ENCODE data around the gene GXYLT2. TPM values are rescaled to one million over a fixed set of nuclear protein-coding genes. Genes with fewer than 3 reads are reported as not detected.

Gene GXYLT2
- total RNA-seq (2022) (3.4 and 4.8 TPM in 2 replicates), Bru-seq, nascent RNA (percentile 39 among the genes with signal in this experiment), BruChase-seq, experiment 1, labeled RNA remaining after a 2-hour chase (percentile 42 among the genes with signal in this experiment), BruChase-seq, experiment 2, labeled RNA remaining after a 6-hour chase (percentile 46 among the genes with signal in this experiment)
- long read RNA-seq, partial matches to known transcripts, result 0 of 1 reads
- long read RNA-seq, other reads (novel, unspliced or antisense), result 0 of 1 reads

GRCh38 chr3:72887705-72888545 lies at the start of gene GXYLT2:
Gene GXYLT2, plus strand, starts transcription at chr3:72888046. Its CDS starts 188 bp downstream, at chr3:72888234.
- ChIA-PET CTCF (interaction anchor here (0.7 to 2.7 kb wide), 3 partner anchors 37 to 295 kb away, joined by 4 to 9 read pairs (median 4); no protein-coding TSS in a partner anchor), POLR2A (no interaction called here)

GRCh38 chr3:72839057-72839456 lies 48.8 kb upstream of the GXYLT2 start:
- no peaks in the 10 kb centered on the region for H3K27me3 ChIP-seq (replicated peaks; ENCODE audit: control insufficient read depth, insufficient read depth, low read length)
- POLR2A ChIA-PET, result no interaction called here
- Mint-ChIP-seq H3K27ac (ENCODE audit: unreplicated experiment) (no peak overlapping the region), H3K36me3 (ENCODE audit: insufficient read depth, unreplicated experiment) (peaks cover 18% of the 10 kb centered on the region), H3K27me3 (ENCODE audit: insufficient read depth, unreplicated experiment) (no peaks in the 10 kb centered on the region), H3K4me3 (ENCODE audit: unreplicated experiment) (no peak overlapping the region), H3K9me3 (ENCODE audit: unreplicated experiment) (no peaks in the 10 kb centered on the region), H3K4me1 (ENCODE audit: low read depth, unreplicated experiment) (no peaks in the 10 kb centered on the region)
- CTCF ChIA-PET, result no interaction called here
- intact Hi-C loops (cut with micrococcal nuclease; ENCODE audit: unreplicated experiment), result no loop called here
- no peaks in the 10 kb centered on the region for H3K36me3 ChIP-seq (ENCODE audit: control insufficient read depth, insufficient read depth, low read length)
- no peak overlapping the region for H3K4me3 ChIP-seq (ENCODE audit: low read depth, low read length)
- DNase-seq, result no peak
- no peaks in the 10 kb centered on the region for H3K4me1 ChIP-seq
- BruUV-seq (replicated peaks), result no TSS peak
- no peaks in the 10 kb centered on the region for H3K9me3 ChIP-seq
- TF ChIP-seq CTCF (IDR thresholded peaks at IDR 0.05; ENCODE audit: insufficient read depth in 1 of 2, low read depth in 1 of 2, low read length in 1 of 2, severe bottlenecking in 1 of 2, unreplicated experiment in 1 of 2), result no peak

More at GRCh38 chr3:72887705-72888545, at the start of gene GXYLT2:
- intact Hi-C loops (cut with micrococcal nuclease; ENCODE audit: unreplicated experiment), result loop anchor here (1.0 kb wide), 2 partner anchors 37 to 50 kb away; no protein-coding TSS in a partner anchor
- DNase-seq, result peak; percentile 74
- BruUV-seq (replicated peaks), result no TSS peak
- Histone ChIP-seq H3K4me3 (ENCODE audit: low read depth, low read length) (peak within 1 kb of the TSS; percentile 58), H3K36me3 (ENCODE audit: control insufficient read depth, insufficient read depth, low read length) (no peaks in the 10 kb centered on the region), H3K4me1 (peaks cover 4% of the 10 kb centered on the region; the same call in 1 of the 2 replicates), H3K27me3 (replicated peaks; ENCODE audit: control insufficient read depth, insufficient read depth, low read length) (no peaks in the 10 kb centered on the region), H3K9me3 (no peaks in the 10 kb centered on the region)
- Mint-ChIP-seq H3K36me3 (ENCODE audit: insufficient read depth, unreplicated experiment) (no peaks in the 10 kb centered on the region), H3K9me3 (ENCODE audit: unreplicated experiment) (no peaks in the 10 kb centered on the region), H3K4me3 (ENCODE audit: unreplicated experiment) (peak within 1 kb of the TSS; percentile 94), H3K27me3 (ENCODE audit: insufficient read depth, unreplicated experiment) (no peaks in the 10 kb centered on the region), H3K4me1 (ENCODE audit: low read depth, unreplicated experiment) (peaks cover 12% of the 10 kb centered on the region), H3K27ac (ENCODE audit: unreplicated experiment) (peak within 1 kb of the TSS; percentile 33)
- no peak for TF ChIP-seq CTCF (IDR thresholded peaks at IDR 0.05; ENCODE audit: insufficient read depth in 1 of 2, low read depth in 1 of 2, low read length in 1 of 2, severe bottlenecking in 1 of 2, unreplicated experiment in 1 of 2)

- no peak for DNase-seq
- Mint-ChIP-seq H3K27ac (ENCODE audit: unreplicated experiment) (no peak overlapping the region), H3K36me3 (ENCODE audit: insufficient read depth, unreplicated experiment) (peaks cover 11% of the 10 kb centered on the region), H3K9me3 (ENCODE audit: unreplicated experiment) (no peaks in the 10 kb centered on the region), H3K4me3 (ENCODE audit: unreplicated experiment) (no peak overlapping the region), H3K4me1 (ENCODE audit: low read depth, unreplicated experiment) (peaks cover 8% of the 10 kb centered on the region), H3K27me3 (ENCODE audit: insufficient read depth, unreplicated experiment) (no peaks in the 10 kb centered on the region)
- Histone ChIP-seq H3K36me3 (ENCODE audit: control insufficient read depth, insufficient read depth, low read length) (no peaks in the 10 kb centered on the region), H3K4me1 (0 out of 2 replicates have a peak, but pooled peaks cover 10% of the 10 kb centered on the region), H3K27me3 (replicated peaks; ENCODE audit: control insufficient read depth, insufficient read depth, low read length) (no peaks in the 10 kb centered on the region), H3K4me3 (ENCODE audit: low read depth, low read length) (no peak overlapping the region), H3K9me3 (no peaks in the 10 kb centered on the region)
- intact Hi-C loops (cut with micrococcal nuclease; ENCODE audit: unreplicated experiment), result no loop called here
- ChIA-PET CTCF (no interaction called here), POLR2A (no interaction called here)
- BruUV-seq (replicated peaks), result no TSS peak
- no peak for TF ChIP-seq CTCF (IDR thresholded peaks at IDR 0.05; ENCODE audit: insufficient read depth in 1 of 2, low read depth in 1 of 2, low read length in 1 of 2, severe bottlenecking in 1 of 2, unreplicated experiment in 1 of 2)
These were observed 43.3 kb upstream of the GXYLT2 start for GRCh38 chr3:72844436-72844993.

All from Caco-2 (cell line).